Measurements from ENCODE around the gene NLGN1. TPM values are rescaled to one million over a fixed set of nuclear protein-coding genes. Genes with fewer than 3 reads are reported as not detected.

NLGN1 gene
- total and polyA plus RNA-seq, 2 of the 13 experiments (the other 11 are each of a cell fraction or from before 2014, with no cell fraction given), result not detected

DNA sequence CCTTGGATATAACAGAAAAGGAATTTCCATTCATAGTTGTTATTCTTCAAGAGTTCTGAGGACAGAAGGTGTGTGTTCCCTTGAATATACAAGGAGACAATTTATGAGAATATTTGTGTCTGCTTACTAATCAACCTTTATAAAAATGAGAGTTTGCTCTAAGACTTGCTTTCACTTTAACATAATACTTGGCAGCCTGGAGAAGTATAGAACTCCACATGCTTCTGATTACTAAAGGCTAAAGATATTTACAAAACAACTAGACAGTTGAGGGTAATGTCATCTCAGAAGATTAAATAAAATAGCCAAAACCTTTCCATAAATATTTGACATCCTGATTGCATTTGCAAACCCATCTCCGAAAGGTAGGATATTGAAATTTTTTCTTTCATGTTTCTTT lies 734.5 kb downstream of the NLGN1 start:
- no peaks in the 10 kb centered on the region; a peak in 1 of 5 replicates for H3K27me3 ChIP-seq (ENCODE audit: control insufficient read depth in 1 of 2, insufficient read depth in 2 of 2, low read length in 2 of 2)
- no peaks in the 10 kb centered on the region for H3K36me3 ChIP-seq (replicated peaks in 1 of 2; ENCODE audit: control insufficient read depth in 1 of 2, insufficient read depth in 2 of 2, low read length in 2 of 2)
- ChIA-PET POLR2A (no interaction called here), CTCF (ENCODE audit: low intra/inter-chr PET ratio, low total read pairs) (no interaction called here)
- H3K4me3 ChIP-seq (replicated peaks in 1 of 3; ENCODE audit: insufficient read depth in 1 of 3, low read depth in 2 of 3, low read length in 3 of 3), result no peak overlapping the region
- WGBS (ENCODE audit: low lambda C conversion rate), result 3% methylated on average over 1 of the region's 1 CpG
- H3K27ac ChIP-seq (ENCODE audit: extremely low read length, insufficient read depth, low read length), result no peak overlapping the region
- H4K20me1 ChIP-seq (ENCODE audit: insufficient read depth, low read length), result no peaks in the 10 kb centered on the region
- DNase-seq (ENCODE audit: low spot score) (no peak), FAIRE-seq (no peak), ATAC-seq (no peak)
- no peak overlapping the region; the same call in 1 of the 2 replicates for H3K4me2 ChIP-seq (ENCODE audit: low read depth, low read length)
- no peaks in the 10 kb centered on the region for H3K79me2 ChIP-seq (ENCODE audit: insufficient read depth, low read length)
- H3K9ac ChIP-seq (ENCODE audit: insufficient read depth, low read depth, low read length), result no peak overlapping the region
- BruUV-seq (replicated peaks), result no TSS peak
- no peaks in the 10 kb centered on the region for H3K9me3 ChIP-seq (ENCODE audit: low read length)
- intact Hi-C loops (cut with micrococcal nuclease; ENCODE audit: unreplicated experiment), result no loop called here
- peaks cover 13% of the 10 kb centered on the region for H3K4me1 ChIP-seq (ENCODE audit: insufficient read depth, low read length)
- H2AFZ ChIP-seq (ENCODE audit: low read length), result no peak overlapping the region
- in situ Hi-C loops (cut with HindIII; ENCODE audit: extremely low pct_ligation_motif_present, low pct_unique_long_range_greater_than_20kb), result no loop called here
- no peak for TF ChIP-seq ZFP36L2 (CRISPR knock-in tag; IDR thresholded peaks at IDR 0.05)
- no peak for TF ChIP-seq ARNT (IDR thresholded peaks at IDR 0.05)
- TF ChIP-seq, protein P1, sequence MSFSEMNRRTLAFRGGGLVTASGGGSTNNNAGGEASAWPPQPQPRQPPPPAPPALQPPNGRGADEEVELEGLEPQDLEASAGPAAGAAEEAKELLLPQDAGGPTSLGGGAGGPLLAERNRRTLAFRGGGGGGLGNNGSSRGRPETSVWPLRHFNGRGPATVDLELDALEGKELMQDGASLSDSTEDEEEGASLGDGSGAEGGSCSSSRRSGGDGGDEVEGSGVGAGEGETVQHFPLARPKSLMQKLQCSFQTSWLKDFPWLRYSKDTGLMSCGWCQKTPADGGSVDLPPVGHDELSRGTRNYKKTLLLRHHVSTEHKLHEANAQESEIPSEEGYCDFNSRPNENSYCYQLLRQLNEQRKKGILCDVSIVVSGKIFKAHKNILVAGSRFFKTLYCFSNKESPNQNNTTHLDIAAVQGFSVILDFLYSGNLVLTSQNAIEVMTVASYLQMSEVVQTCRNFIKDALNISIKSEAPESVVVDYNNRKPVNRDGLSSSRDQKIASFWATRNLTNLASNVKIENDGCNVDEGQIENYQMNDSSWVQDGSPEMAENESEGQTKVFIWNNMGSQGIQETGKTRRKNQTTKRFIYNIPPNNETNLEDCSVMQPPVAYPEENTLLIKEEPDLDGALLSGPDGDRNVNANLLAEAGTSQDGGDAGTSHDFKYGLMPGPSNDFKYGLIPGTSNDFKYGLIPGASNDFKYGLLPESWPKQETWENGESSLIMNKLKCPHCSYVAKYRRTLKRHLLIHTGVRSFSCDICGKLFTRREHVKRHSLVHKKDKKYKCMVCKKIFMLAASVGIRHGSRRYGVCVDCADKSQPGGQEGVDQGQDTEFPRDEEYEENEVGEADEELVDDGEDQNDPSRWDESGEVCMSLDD (CRISPR knock-in tag; IDR thresholded peaks at IDR 0.05; ENCODE audit: borderline replicate concordance), result no peak
- no peak for TF ChIP-seq SP5 (CRISPR knock-in tag; IDR thresholded peaks at IDR 0.05; ENCODE audit: borderline replicate concordance, low read depth)
- TF ChIP-seq RELA (CRISPR knock-in tag; IDR thresholded peaks at IDR 0.05), result no peak
- TF ChIP-seq PAF1 (CRISPR knock-in tag; IDR thresholded peaks at IDR 0.05), result no peak
- no peak for TF ChIP-seq ATRX (CRISPR knock-in tag; IDR thresholded peaks at IDR 0.05; ENCODE audit: borderline replicate concordance)
- TF ChIP-seq ZNF225 (CRISPR knock-in tag; IDR thresholded peaks at IDR 0.05), result no peak
- TF ChIP-seq ZNF205 (CRISPR knock-in tag; IDR thresholded peaks at IDR 0.05), result no peak
- no peak for TF ChIP-seq ZNF547 (CRISPR knock-in tag; IDR thresholded peaks at IDR 0.05)
- no peak for TF ChIP-seq TOPORS (CRISPR knock-in tag; IDR thresholded peaks at IDR 0.05)
- TF ChIP-seq, protein P2, sequence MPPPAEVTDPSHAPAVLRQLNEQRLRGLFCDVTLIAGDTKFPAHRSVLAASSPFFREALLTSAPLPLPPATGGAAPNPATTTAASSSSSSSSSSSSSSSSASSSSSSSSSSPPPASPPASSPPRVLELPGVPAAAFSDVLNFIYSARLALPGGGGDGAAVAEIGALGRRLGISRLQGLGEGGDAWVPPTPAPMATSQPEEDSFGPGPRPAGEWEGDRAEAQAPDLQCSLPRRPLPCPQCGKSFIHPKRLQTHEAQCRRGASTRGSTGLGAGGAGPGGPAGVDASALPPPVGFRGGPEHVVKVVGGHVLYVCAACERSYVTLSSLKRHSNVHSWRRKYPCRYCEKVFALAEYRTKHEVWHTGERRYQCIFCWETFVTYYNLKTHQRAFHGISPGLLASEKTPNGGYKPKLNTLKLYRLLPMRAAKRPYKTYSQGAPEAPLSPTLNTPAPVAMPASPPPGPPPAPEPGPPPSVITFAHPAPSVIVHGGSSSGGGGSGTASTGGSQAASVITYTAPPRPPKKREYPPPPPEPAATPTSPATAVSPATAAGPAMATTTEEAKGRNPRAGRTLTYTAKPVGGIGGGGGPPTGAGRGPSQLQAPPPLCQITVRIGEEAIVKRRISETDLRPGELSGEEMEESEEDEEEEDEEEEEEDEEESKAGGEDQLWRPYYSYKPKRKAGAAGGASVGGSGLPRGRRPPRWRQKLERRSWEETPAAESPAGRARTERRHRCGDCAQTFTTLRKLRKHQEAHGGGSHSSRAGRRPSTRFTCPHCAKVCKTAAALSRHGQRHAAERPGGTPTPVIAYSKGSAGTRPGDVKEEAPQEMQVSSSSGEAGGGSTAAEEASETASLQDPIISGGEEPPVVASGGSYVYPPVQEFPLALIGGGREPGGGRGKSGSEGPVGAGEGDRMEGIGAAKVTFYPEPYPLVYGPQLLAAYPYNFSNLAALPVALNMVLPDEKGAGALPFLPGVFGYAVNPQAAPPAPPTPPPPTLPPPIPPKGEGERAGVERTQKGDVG (CRISPR knock-in tag; IDR thresholded peaks at IDR 0.05; ENCODE audit: borderline replicate concordance), result no peak
- no peak for TF ChIP-seq TAF1 (CRISPR knock-in tag; IDR thresholded peaks at IDR 0.05)
- TF ChIP-seq TEAD2 (CRISPR knock-in tag; IDR thresholded peaks at IDR 0.05), result no peak
- TF ChIP-seq TMF1 (CRISPR knock-in tag; IDR thresholded peaks at IDR 0.05; ENCODE audit: low read depth), result no peak
- TF ChIP-seq, protein P3, sequence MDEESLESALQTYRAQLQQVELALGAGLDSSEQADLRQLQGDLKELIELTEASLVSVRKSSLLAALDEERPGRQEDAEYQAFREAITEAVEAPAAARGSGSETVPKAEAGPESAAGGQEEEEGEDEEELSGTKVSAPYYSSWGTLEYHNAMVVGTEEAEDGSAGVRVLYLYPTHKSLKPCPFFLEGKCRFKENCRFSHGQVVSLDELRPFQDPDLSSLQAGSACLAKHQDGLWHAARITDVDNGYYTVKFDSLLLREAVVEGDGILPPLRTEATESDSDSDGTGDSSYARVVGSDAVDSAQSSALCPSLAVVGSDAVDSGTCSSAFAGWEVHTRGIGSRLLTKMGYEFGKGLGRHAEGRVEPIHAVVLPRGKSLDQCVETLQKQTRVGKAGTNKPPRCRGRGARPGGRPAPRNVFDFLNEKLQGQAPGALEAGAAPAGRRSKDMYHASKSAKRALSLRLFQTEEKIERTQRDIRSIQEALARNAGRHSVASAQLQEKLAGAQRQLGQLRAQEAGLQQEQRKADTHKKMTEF (CRISPR knock-in tag; IDR thresholded peaks at IDR 0.05), result no peak
- TF ChIP-seq EP300 (IDR thresholded peaks at IDR 0.05; ENCODE audit: low read depth in 2 of 2, low read length in 2 of 2), result no peak
- no peak for TF ChIP-seq EP300 (CRISPR knock-in tag; IDR thresholded peaks at IDR 0.05; ENCODE audit: borderline replicate concordance)
- TF ChIP-seq FOXA3 (CRISPR knock-in tag; IDR thresholded peaks at IDR 0.05), result no peak
